Measurements from ENCODE around the gene SIK3.
A peak's percentile ranks its signal among the peaks of the same experiment; 100 is the strongest.

SIK3 gene

GRCh38 chr11:116855413-116855812, 242.8 kb downstream of the SIK3 start:
- no peak overlapping the region for H3K27ac ChIP-seq
- no peak for TF ChIP-seq CTCF (IDR thresholded peaks at IDR 0.05)
- TF ChIP-seq ZFX (IDR thresholded peaks at IDR 0.05; ENCODE audit: borderline replicate concordance): no peak

- TF ChIP-seq CTCF (IDR thresholded peaks at IDR 0.05) (no peak), ZFX (IDR thresholded peaks at IDR 0.05; ENCODE audit: borderline replicate concordance) (no peak)
- no peak overlapping the region for H3K27ac ChIP-seq
Measured at GRCh38 chr11:116853461-116854073, 244.7 kb downstream of the SIK3 start.

GRCh38 chr11:116852261-116853031, 245.8 kb downstream of the SIK3 start:
- peak overlapping the region; percentile 15; the same call in 1 of the 2 replicates for H3K27ac ChIP-seq
- TF ChIP-seq CTCF (IDR thresholded peaks at IDR 0.05): no peak
- no peak for TF ChIP-seq ZFX (IDR thresholded peaks at IDR 0.05; ENCODE audit: borderline replicate concordance)

GRCh38 chr11:116851626-116852025, 246.6 kb downstream of the SIK3 start:
- no peak overlapping the region for H3K27ac ChIP-seq
- TF ChIP-seq CTCF (IDR thresholded peaks at IDR 0.05) (no peak), ZFX (IDR thresholded peaks at IDR 0.05; ENCODE audit: borderline replicate concordance) (no peak)

GRCh38 chr11:116849486-116849885, 248.7 kb downstream of the SIK3 start:
- H3K27ac ChIP-seq: no peak overlapping the region
- no peak for TF ChIP-seq CTCF (IDR thresholded peaks at IDR 0.05)
- no peak for TF ChIP-seq ZFX (IDR thresholded peaks at IDR 0.05; ENCODE audit: borderline replicate concordance)

- H3K27ac ChIP-seq: no peak overlapping the region
- TF ChIP-seq ZFX (IDR thresholded peaks at IDR 0.05; ENCODE audit: borderline replicate concordance) (no peak), CTCF (IDR thresholded peaks at IDR 0.05) (no peak)
Measured at GRCh38 chr11:116849060-116849459, 249.2 kb downstream of the SIK3 start.

GRCh38 chr11:116847612-116848011, 250.6 kb downstream of the SIK3 start:
- H3K27ac ChIP-seq: no peak overlapping the region
- TF ChIP-seq ZFX (IDR thresholded peaks at IDR 0.05; ENCODE audit: borderline replicate concordance): no peak
- no peak for TF ChIP-seq CTCF (IDR thresholded peaks at IDR 0.05)
